Measurements from ENCODE around the gene PSG1. TPM values are rescaled to one million over a fixed set of nuclear protein-coding genes. Genes with fewer than 3 reads are reported as not detected.
"Not testable (repeated sequence)": the region's sequence is repeated elsewhere in the genome, so short reads cannot be mapped to it uniquely, and the experiment has no call there.

PSG1 gene
- total and polyA plus RNA-seq, 2 experiments from 2014 or later: 0.54 to 3.0 TPM

GRCh38 chr19:42874901-42875813 is 4.4 kb downstream of the PSG1 start:
- Histone ChIP-seq H3K9ac (peak overlapping the region; percentile 46), H3F3A (ENCODE audit: insufficient read depth) (peaks cover 41% of the 10 kb centered on the region), H3K27ac (peak overlapping the region; percentile 87), H3K4me2 (ENCODE audit: unreplicated experiment) (peak overlapping the region; percentile 45), H3K4me1 (ENCODE audit: insufficient read depth) (peaks cover 40% of the 10 kb centered on the region)
- H4K20me1 ChIP-seq (ENCODE audit: insufficient read depth); H3K9me2 ChIP-seq (ENCODE audit: insufficient read depth); H3K9me3 ChIP-seq (ENCODE audit: low read depth); H3K36me3 ChIP-seq (ENCODE audit: low read depth); H3K79me2 ChIP-seq (ENCODE audit: insufficient read depth); H3K4me3 ChIP-seq; H2AFZ ChIP-seq; in situ Hi-C loops (cut with MboI); H3K27me3 ChIP-seq (replicated peaks; ENCODE audit: insufficient read depth): not testable (repeated sequence)
- DNase-seq: peak; percentile 70
- 8 to 19% methylated on average over 4 of the region's 4 CpGs for WGBS, 2 experiments (ENCODE audit: low coverage in 1 of 2, low lambda C conversion rate in 2 of 2, missing lambda C conversion rate in 2 of 2)

- H3K9me3 ChIP-seq (ENCODE audit: low read depth); H3K79me2 ChIP-seq (ENCODE audit: insufficient read depth); H2AFZ ChIP-seq; H4K20me1 ChIP-seq (ENCODE audit: insufficient read depth); in situ Hi-C loops (cut with MboI); H3K4me3 ChIP-seq; H3K27me3 ChIP-seq (replicated peaks; ENCODE audit: insufficient read depth); DNase-seq; H3K36me3 ChIP-seq (ENCODE audit: low read depth); H3K9me2 ChIP-seq (ENCODE audit: insufficient read depth); H3K9ac ChIP-seq: not testable (repeated sequence)
- Histone ChIP-seq H3K4me1 (ENCODE audit: insufficient read depth) (peaks cover 40% of the 10 kb centered on the region), H3F3A (ENCODE audit: insufficient read depth) (peaks cover 41% of the 10 kb centered on the region), H3K4me2 (ENCODE audit: unreplicated experiment) (peak overlapping the region; percentile 45), H3K27ac (peak overlapping the region; percentile 87)
- WGBS, 2 experiments (ENCODE audit: low coverage in 1 of 2, low lambda C conversion rate in 2 of 2, missing lambda C conversion rate in 2 of 2): 72 to 76% methylated on average over 3 of the region's 3 CpGs
These were observed 5.4 kb downstream of the PSG1 start for GRCh38 chr19:42874136-42874535.

- no peaks in the 10 kb centered on the region for H3K36me3 ChIP-seq (ENCODE audit: low read depth)
- H3K9ac ChIP-seq: no peak overlapping the region
- H3K4me3 ChIP-seq: no peak overlapping the region
- H3K4me1 ChIP-seq (ENCODE audit: insufficient read depth): peaks cover 40% of the 10 kb centered on the region
- no peak overlapping the region for H2AFZ ChIP-seq
- in situ Hi-C loops (cut with MboI): no loop called here
- H3K27me3 ChIP-seq (replicated peaks; ENCODE audit: insufficient read depth): no peaks in the 10 kb centered on the region
- TF ChIP-seq EZH2phosphoT487 (IDR thresholded peaks at IDR 0.05; ENCODE audit: insufficient read depth, low read depth) (no peak), EZH2 (IDR thresholded peaks at IDR 0.05; ENCODE audit: insufficient read depth, poor library complexity, severe bottlenecking) (no peak)
- H4K20me1 ChIP-seq (ENCODE audit: insufficient read depth): no peaks in the 10 kb centered on the region
- no peak overlapping the region for H3K4me2 ChIP-seq (ENCODE audit: unreplicated experiment)
- DNase-seq: no peak
- no peaks in the 10 kb centered on the region for H3K9me2 ChIP-seq (ENCODE audit: insufficient read depth)
- no peaks in the 10 kb centered on the region for H3K79me2 ChIP-seq (ENCODE audit: insufficient read depth)
- 49 to 51% methylated on average over 3 of the region's 3 CpGs for WGBS, 2 experiments (ENCODE audit: low coverage in 1 of 2, low lambda C conversion rate in 2 of 2, missing lambda C conversion rate in 2 of 2)
- no peaks in the 10 kb centered on the region for H3K9me3 ChIP-seq (ENCODE audit: low read depth)
- H3K27ac ChIP-seq: no peak overlapping the region
- peaks cover 37% of the 10 kb centered on the region for H3F3A ChIP-seq (ENCODE audit: insufficient read depth)
These were observed 6.9 kb downstream of the PSG1 start for GRCh38 chr19:42872608-42873007.

GRCh38 chr19:42857544-42857867 is 22.0 kb downstream of the PSG1 start:
- Histone ChIP-seq H3F3A (ENCODE audit: insufficient read depth) (peaks cover 13% of the 10 kb centered on the region), H4K20me1 (ENCODE audit: insufficient read depth) (no peaks in the 10 kb centered on the region), H3K9me2 (ENCODE audit: insufficient read depth) (no peaks in the 10 kb centered on the region), H3K9me3 (ENCODE audit: low read depth) (no peaks in the 10 kb centered on the region), H3K27ac (no peak overlapping the region), H3K36me3 (ENCODE audit: low read depth) (no peaks in the 10 kb centered on the region), H3K9ac (no peak overlapping the region), H3K4me3 (no peak overlapping the region), H3K4me1 (ENCODE audit: insufficient read depth) (peaks cover 16% of the 10 kb centered on the region), H3K4me2 (ENCODE audit: unreplicated experiment) (no peak overlapping the region), H3K27me3 (replicated peaks; ENCODE audit: insufficient read depth) (no peaks in the 10 kb centered on the region), H3K79me2 (ENCODE audit: insufficient read depth) (no peaks in the 10 kb centered on the region), H2AFZ (no peak overlapping the region)
- TF ChIP-seq EZH2 (IDR thresholded peaks at IDR 0.05; ENCODE audit: insufficient read depth, poor library complexity, severe bottlenecking) (no peak), EZH2phosphoT487 (IDR thresholded peaks at IDR 0.05; ENCODE audit: insufficient read depth, low read depth) (no peak)
- in situ Hi-C loops (cut with MboI): no loop called here
- WGBS, 2 experiments (ENCODE audit: low coverage in 1 of 2, low lambda C conversion rate in 2 of 2, missing lambda C conversion rate in 2 of 2): 82 to 89% methylated on average over 5 of the region's 5 CpGs
- DNase-seq: no peak

DNA sequence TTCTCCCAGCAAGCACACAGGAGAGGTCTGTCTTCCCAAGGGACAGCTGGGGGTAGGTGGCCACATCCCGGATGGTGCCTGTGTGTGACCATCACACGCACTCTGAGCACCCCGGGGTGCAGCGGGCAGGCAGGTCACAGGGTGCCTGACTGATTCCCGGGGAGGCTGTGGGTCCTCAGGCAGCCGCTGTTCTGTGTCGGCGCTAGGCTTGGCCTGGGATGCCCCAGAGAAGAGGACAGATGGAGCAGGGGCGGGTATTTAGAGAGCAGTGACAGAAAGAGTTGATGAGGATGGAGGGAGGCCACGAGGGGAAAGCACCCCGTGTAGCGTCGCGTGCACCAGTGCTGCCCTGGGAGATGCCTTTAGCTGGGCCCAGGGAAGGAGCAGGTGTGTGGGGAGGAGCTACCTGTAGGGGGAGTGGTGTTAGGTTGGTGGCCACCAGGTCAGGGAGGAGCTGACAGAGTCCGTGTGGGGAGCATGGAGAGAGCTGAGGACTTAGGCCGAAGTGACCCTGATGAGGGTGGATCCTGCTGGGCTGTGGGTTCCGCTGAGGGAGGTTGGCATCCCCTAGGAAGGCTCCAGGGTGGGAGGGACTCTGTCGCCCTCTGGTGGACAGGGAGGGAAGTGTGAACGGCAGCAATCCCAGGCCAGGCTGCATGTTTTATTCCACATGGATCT is 22.5 kb downstream of the PSG1 start:
- H3K27me3 ChIP-seq (replicated peaks; ENCODE audit: insufficient read depth); in situ Hi-C loops (cut with MboI): not testable (repeated sequence)

DNA sequence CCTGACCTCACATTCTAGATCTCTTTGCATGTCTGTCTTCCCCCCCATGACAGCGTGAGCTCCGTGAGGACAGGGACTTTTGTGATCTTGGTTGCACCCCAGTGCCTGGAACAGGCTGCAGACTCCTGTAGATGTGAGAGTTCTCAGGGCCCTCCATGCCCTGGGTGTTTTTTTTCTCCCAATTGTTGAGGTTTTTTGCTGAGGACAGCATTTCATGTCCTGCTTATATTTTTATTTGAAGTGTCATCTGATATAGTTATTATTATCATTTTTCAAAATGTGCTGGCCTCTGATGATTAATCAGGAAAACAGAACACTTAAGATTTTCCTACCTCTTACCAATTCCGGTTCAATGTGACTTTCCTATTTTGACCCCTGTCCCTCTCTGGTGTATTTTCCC is 24.8 kb downstream of the PSG1 start:
- H3K4me3 ChIP-seq; H2AFZ ChIP-seq; H3K27me3 ChIP-seq (replicated peaks; ENCODE audit: insufficient read depth); in situ Hi-C loops (cut with MboI); H3K9me2 ChIP-seq (ENCODE audit: insufficient read depth); H3K79me2 ChIP-seq (ENCODE audit: insufficient read depth); H3K36me3 ChIP-seq (ENCODE audit: low read depth); DNase-seq; H3K27ac ChIP-seq; H3K9me3 ChIP-seq (ENCODE audit: low read depth); H4K20me1 ChIP-seq (ENCODE audit: insufficient read depth); H3K4me2 ChIP-seq (ENCODE audit: unreplicated experiment); H3K9ac ChIP-seq: not testable (repeated sequence)
- Histone ChIP-seq H3F3A (ENCODE audit: insufficient read depth) (peaks cover 40% of the 10 kb centered on the region), H3K4me1 (ENCODE audit: insufficient read depth) (peaks cover 43% of the 10 kb centered on the region)
- WGBS, 2 experiments (ENCODE audit: low coverage in 1 of 2, low lambda C conversion rate in 2 of 2, missing lambda C conversion rate in 2 of 2): 97 to 99% methylated on average over 1 to 3 of the region's 3 CpGs

More for the DNA sequence above, 22.5 kb downstream of the PSG1 start:
- not testable (repeated sequence) for H3K4me2 ChIP-seq (ENCODE audit: unreplicated experiment); H3K9me2 ChIP-seq (ENCODE audit: insufficient read depth); H3K9me3 ChIP-seq (ENCODE audit: low read depth); H3K36me3 ChIP-seq (ENCODE audit: low read depth); H3K27ac ChIP-seq; H2AFZ ChIP-seq; H3K79me2 ChIP-seq (ENCODE audit: insufficient read depth); H3K9ac ChIP-seq; H3K4me3 ChIP-seq; H4K20me1 ChIP-seq (ENCODE audit: insufficient read depth)
- WGBS, 2 experiments (ENCODE audit: low coverage in 1 of 2, low lambda C conversion rate in 2 of 2, missing lambda C conversion rate in 2 of 2): 82 to 83% methylated on average over 19 of the region's 19 CpGs
- peaks cover 21% of the 10 kb centered on the region for H3K4me1 ChIP-seq (ENCODE audit: insufficient read depth)
- peaks cover 18% of the 10 kb centered on the region for H3F3A ChIP-seq (ENCODE audit: insufficient read depth)
- peak; percentile 12 for DNase-seq

DNA sequence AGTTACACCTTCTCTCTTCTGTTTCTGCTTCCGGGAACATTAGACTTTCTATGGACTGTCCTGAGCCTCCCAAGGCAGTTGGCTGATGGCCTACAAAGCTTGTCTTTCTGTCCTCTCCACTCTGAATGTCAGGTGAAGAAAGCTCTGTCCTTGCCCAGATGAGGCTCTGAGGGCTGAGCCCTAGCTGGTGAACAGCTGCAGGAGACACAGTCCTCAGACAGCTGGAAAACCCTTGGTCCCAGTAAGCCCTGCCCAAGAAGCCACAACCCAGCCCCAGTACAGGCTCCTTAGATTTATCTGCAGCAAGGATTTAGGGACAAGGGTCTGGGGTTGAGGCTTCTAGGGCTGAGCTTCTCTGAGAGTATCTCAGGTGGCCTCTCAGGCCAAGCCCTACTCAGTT is 26.3 kb downstream of the PSG1 start:
- DNase-seq; H3K36me3 ChIP-seq (ENCODE audit: low read depth); H4K20me1 ChIP-seq (ENCODE audit: insufficient read depth); H2AFZ ChIP-seq; H3K9me3 ChIP-seq (ENCODE audit: low read depth); H3K4me3 ChIP-seq; in situ Hi-C loops (cut with MboI); H3K9me2 ChIP-seq (ENCODE audit: insufficient read depth); H3K27me3 ChIP-seq (replicated peaks; ENCODE audit: insufficient read depth); H3K79me2 ChIP-seq (ENCODE audit: insufficient read depth): not testable (repeated sequence)
- Histone ChIP-seq H3K4me1 (ENCODE audit: insufficient read depth) (peaks cover 46% of the 10 kb centered on the region), H3F3A (ENCODE audit: insufficient read depth) (peaks cover 46% of the 10 kb centered on the region), H3K4me2 (ENCODE audit: unreplicated experiment) (peak overlapping the region; percentile 7), H3K9ac (peak overlapping the region; percentile 24; the same call in 1 of the 2 replicates), H3K27ac (peak overlapping the region; percentile 90)
- 43% methylated on average over 1 of the region's 1 CpG for WGBS, 2 experiments (ENCODE audit: low coverage in 1 of 2, low lambda C conversion rate in 2 of 2, missing lambda C conversion rate in 2 of 2)
